ENCODE measurements around the gene ZNF600.
A peak's percentile ranks its signal among the peaks of the same experiment; 100 is the strongest.
"Not testable (repeated sequence)": the region's sequence is repeated elsewhere in the genome, so short reads cannot be mapped to it uniquely, and the experiment has no call there.

Gene ZNF600

GRCh38 chr19:52785506-52785905 is 1.1 kb downstream of the ZNF600 start:
- in situ Hi-C loops (cut with HindIII; ENCODE audit: low pct_unique_long_range_greater_than_20kb, low sequenced_read_pairs): no loop called here
- no peak for TF ChIP-seq JUND (IDR thresholded peaks at IDR 0.05; ENCODE audit: low read depth)
- no peak for DNase-seq (ENCODE audit: low read depth in 1 of 2, low spot score in 1 of 2)

GRCh38 chr19:52782864-52783263 is 3.7 kb downstream of the ZNF600 start:
- DNase-seq (ENCODE audit: low read depth in 1 of 2, low spot score in 1 of 2); in situ Hi-C loops (cut with HindIII; ENCODE audit: low pct_unique_long_range_greater_than_20kb, low sequenced_read_pairs): not testable (repeated sequence)

GRCh38 chr19:52778811-52779210 is 7.8 kb downstream of the ZNF600 start:
- no peak for TF ChIP-seq JUND (IDR thresholded peaks at IDR 0.05; ENCODE audit: low read depth)
- in situ Hi-C loops (cut with HindIII; ENCODE audit: low pct_unique_long_range_greater_than_20kb, low sequenced_read_pairs): no loop called here
- DNase-seq (ENCODE audit: low read depth in 1 of 2, low spot score in 1 of 2): no peak

GRCh38 chr19:52756447-52756846 is 30.1 kb downstream of the ZNF600 start:
- in situ Hi-C loops (cut with HindIII; ENCODE audit: low pct_unique_long_range_greater_than_20kb, low sequenced_read_pairs); DNase-seq (ENCODE audit: low read depth in 1 of 2, low spot score in 1 of 2): not testable (repeated sequence)

- in situ Hi-C loops (cut with HindIII; ENCODE audit: low pct_unique_long_range_greater_than_20kb, low sequenced_read_pairs): no loop called here
- DNase-seq (ENCODE audit: low read depth in 1 of 2, low spot score in 1 of 2): no peak
- TF ChIP-seq JUND (IDR thresholded peaks at IDR 0.05; ENCODE audit: low read depth): no peak
These were observed 36.8 kb downstream of the ZNF600 start for GRCh38 chr19:52749780-52750179.

DNA sequence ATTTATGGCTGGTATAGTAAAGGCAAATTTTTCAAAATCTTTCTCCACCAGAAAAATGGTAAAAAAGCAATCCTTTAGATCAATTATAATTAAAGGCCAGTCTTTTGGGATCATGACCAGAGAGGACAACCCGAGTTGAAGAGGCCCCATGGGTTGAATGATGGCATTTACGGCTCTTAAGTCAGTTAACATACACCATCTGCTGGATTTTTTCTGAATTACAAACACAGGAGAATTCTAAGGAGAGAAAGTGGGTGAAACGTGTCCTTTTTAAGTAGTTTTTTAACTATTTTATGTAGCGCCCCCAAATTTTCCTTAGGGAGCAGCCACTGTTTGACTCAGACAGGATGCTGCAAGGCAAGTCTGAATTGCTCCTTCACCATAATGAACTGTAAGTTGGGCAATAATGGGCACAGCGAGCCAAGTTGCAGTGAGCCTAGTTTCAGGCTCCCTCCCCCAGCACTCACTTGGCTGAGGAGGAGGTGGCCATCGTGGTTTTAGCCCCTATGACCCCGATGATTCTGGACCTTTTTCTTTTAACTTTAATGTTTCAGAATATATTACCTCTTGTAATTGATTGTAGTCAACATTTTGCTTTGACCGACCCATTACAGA is 38.1 kb downstream of the ZNF600 start:
- DNase-seq (ENCODE audit: low read depth in 1 of 2, low spot score in 1 of 2): peak in 1 of 2 experiments; percentile 65
- in situ Hi-C loops (cut with HindIII; ENCODE audit: low pct_unique_long_range_greater_than_20kb, low sequenced_read_pairs): no loop called here
- TF ChIP-seq JUND (IDR thresholded peaks at IDR 0.05; ENCODE audit: low read depth): no peak

- DNase-seq (ENCODE audit: low read depth in 1 of 2, low spot score in 1 of 2); in situ Hi-C loops (cut with HindIII; ENCODE audit: low pct_unique_long_range_greater_than_20kb, low sequenced_read_pairs): not testable (repeated sequence)
These were observed 40.7 kb downstream of the ZNF600 start for GRCh38 chr19:52745919-52746318.

DNA sequence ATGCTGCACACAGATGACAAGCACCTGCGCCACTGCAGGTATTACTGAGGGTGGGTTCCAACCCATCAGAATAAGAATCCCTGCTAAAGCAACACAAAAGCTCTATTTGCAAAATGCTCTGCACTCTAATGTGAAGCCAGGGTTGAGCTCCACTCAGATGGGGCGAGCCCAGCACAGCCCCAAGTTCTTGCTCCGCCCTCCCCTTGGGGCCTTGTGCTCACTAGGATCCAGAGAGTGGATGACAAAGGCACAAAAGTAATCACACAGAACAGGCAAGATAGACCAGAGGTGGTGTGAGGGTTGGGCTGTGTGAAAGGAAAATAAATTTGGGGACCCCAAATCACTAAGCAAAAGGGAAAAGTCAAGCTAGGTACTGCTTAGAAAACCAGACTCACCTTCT is 43.5 kb downstream of the ZNF600 start:
- in situ Hi-C loops (cut with HindIII; ENCODE audit: low pct_unique_long_range_greater_than_20kb, low sequenced_read_pairs): no loop called here
- no peak for DNase-seq (ENCODE audit: low read depth in 1 of 2, low spot score in 1 of 2)
- no peak for TF ChIP-seq JUND (IDR thresholded peaks at IDR 0.05; ENCODE audit: low read depth)

GRCh38 chr19:52742516-52742915 is 44.1 kb downstream of the ZNF600 start:
- DNase-seq (ENCODE audit: low read depth in 1 of 2, low spot score in 1 of 2): no peak
- no peak for TF ChIP-seq JUND (IDR thresholded peaks at IDR 0.05; ENCODE audit: low read depth)
- in situ Hi-C loops (cut with HindIII; ENCODE audit: low pct_unique_long_range_greater_than_20kb, low sequenced_read_pairs): no loop called here

DNA sequence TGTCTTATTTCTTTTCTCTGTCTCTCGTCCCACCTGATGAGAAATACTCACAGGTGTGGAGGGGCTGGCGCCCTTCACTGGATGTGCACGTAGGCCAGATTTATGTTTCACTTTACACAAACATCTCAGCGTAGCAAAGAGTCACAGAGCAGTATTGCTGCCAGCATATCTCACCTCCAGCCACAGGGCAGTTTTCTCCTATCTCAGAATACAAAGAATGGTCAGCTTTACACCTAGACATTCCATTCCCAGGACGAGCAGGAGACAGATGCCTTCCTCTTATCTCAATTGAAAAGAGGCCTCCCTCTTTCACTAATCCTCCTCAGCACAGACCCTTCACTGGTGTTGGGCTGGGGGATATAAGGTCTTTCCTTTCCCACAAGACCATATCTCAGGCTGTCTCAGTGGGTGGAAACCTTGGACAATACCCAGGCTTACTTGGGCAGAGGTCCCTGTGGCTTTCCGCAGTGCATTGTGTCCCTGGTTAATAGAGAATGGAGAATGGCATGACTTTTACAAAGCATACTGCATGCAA is 44.6 kb downstream of the ZNF600 start:
- in situ Hi-C loops (cut with HindIII; ENCODE audit: low pct_unique_long_range_greater_than_20kb, low sequenced_read_pairs): no loop called here
- DNase-seq (ENCODE audit: low read depth in 1 of 2, low spot score in 1 of 2): no peak
- TF ChIP-seq JUND (IDR thresholded peaks at IDR 0.05; ENCODE audit: low read depth): no peak

GRCh38 chr19:52741371-52741770 is 45.2 kb downstream of the ZNF600 start:
- in situ Hi-C loops (cut with HindIII; ENCODE audit: low pct_unique_long_range_greater_than_20kb, low sequenced_read_pairs); DNase-seq (ENCODE audit: low read depth in 1 of 2, low spot score in 1 of 2): not testable (repeated sequence)

DNA sequence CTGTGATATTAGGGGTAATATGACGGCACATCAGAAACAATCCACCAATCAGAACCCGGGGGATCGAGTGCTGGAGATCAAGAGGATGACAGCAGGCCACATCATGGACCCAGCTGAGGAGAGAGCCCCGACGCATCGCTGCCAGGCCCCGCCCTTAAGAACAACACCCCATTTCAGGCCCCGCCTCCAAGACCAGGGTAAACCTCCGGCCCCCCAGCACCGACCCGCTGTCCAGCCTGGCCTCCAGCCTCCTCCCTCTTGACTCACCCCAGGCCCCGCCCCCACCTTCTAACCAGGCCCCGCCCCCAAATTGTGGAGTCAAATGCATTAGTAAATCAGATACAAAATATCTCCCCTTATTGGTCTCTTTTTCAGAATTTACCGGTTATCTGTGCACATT is 47.0 kb downstream of the ZNF600 start:
- DNase-seq (ENCODE audit: low read depth in 1 of 2, low spot score in 1 of 2): peak in 1 of 2 experiments; percentile 53
- in situ Hi-C loops (cut with HindIII; ENCODE audit: low pct_unique_long_range_greater_than_20kb, low sequenced_read_pairs): no loop called here
- no peak for TF ChIP-seq JUND (IDR thresholded peaks at IDR 0.05; ENCODE audit: low read depth)

GRCh38 chr19:52735734-52736133 is 50.9 kb downstream of the ZNF600 start:
- DNase-seq (ENCODE audit: low read depth in 1 of 2, low spot score in 1 of 2): peak; percentile 25 to 87

More at GRCh38 chr19:52735734-52736133, 50.9 kb downstream of the ZNF600 start:
- in situ Hi-C loops (cut with HindIII; ENCODE audit: low pct_unique_long_range_greater_than_20kb, low sequenced_read_pairs): no loop called here
- no peak for TF ChIP-seq JUND (IDR thresholded peaks at IDR 0.05; ENCODE audit: low read depth)

Measured in T47D (cell line).